Neutrophil (primary cell): ENCODE results near the gene SIAH3.

Experiments
- H3K27ac ChIP-seq: fragments of 200-600 bp; sonication (generic); 2 replicates; pipeline ENCODE4 v1.5.1; 2016; ENCODE audit warnings: mild to moderate bottlenecking, moderate library complexity
- H3K27me3 ChIP-seq: fragments of 200-600 bp; sonication (generic); 2 replicates; pipeline ENCODE4 v1.6.0; 2016; ENCODE audit warnings: mild to moderate bottlenecking
- H3K36me3 ChIP-seq: fragments of 200-600 bp; sonication (generic); 2 replicates; pipeline ENCODE4 v1.5.1; 2017
- H3K4me1 ChIP-seq, 2 experiments: fragments of 200-600 bp in 1 of 2; sonication (generic) in 1 of 2; 1 replicate in 1 of 2; 2 replicates in 1 of 2; pipeline versions ENCODE4 v1.5.1 to v1.6.1; 2013 to 2016; ENCODE audit warnings: low read depth in 1 of 2, low read length in 1 of 2, mild to moderate bottlenecking in 1 of 2, moderate library complexity in 1 of 2; ENCODE audit not compliant: control insufficient read depth in 1 of 2, insufficient read depth in 1 of 2
- H3K4me3 ChIP-seq, 2 experiments: fragments of 200-600 bp in 1 of 2; sonication (generic) in 1 of 2; 1 replicate in 1 of 2; 2 replicates in 1 of 2; pipeline ENCODE4 v1.5.1; 2013 to 2016; ENCODE audit warnings: low read depth in 1 of 2, low read length in 1 of 2, mild to moderate bottlenecking in 1 of 2, moderate library complexity in 1 of 2
- H3K9me3 ChIP-seq: fragments of 200-600 bp; sonication (generic); 2 replicates; pipeline ENCODE4 v1.5.1; 2016
- TF ChIP-seq, protein P1 (sequence below): fragments of 200-600 bp; sonication (generic); IDR thresholded peaks from 2 replicates; pipeline ENCODE4 v1.5.1; 2016; ENCODE audit warnings: antibody characterized with exemption

SIAH3 gene

GRCh38 chr13:45809801-45810394, 41.7 kb downstream of the SIAH3 start:
- H3K9me3 ChIP-seq = no peaks in the 10 kb centered on the region
- no peaks in the 10 kb centered on the region for H3K27me3 ChIP-seq
- H3K4me1 ChIP-seq = no peaks in the 10 kb centered on the region
- H3K36me3 ChIP-seq = no peaks in the 10 kb centered on the region
- TF ChIP-seq, protein P1, sequence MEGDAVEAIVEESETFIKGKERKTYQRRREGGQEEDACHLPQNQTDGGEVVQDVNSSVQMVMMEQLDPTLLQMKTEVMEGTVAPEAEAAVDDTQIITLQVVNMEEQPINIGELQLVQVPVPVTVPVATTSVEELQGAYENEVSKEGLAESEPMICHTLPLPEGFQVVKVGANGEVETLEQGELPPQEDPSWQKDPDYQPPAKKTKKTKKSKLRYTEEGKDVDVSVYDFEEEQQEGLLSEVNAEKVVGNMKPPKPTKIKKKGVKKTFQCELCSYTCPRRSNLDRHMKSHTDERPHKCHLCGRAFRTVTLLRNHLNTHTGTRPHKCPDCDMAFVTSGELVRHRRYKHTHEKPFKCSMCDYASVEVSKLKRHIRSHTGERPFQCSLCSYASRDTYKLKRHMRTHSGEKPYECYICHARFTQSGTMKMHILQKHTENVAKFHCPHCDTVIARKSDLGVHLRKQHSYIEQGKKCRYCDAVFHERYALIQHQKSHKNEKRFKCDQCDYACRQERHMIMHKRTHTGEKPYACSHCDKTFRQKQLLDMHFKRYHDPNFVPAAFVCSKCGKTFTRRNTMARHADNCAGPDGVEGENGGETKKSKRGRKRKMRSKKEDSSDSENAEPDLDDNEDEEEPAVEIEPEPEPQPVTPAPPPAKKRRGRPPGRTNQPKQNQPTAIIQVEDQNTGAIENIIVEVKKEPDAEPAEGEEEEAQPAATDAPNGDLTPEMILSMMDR = no peak
- no peak overlapping the region for H3K27ac ChIP-seq
- H3K4me3 ChIP-seq = no peak overlapping the region

DNA sequence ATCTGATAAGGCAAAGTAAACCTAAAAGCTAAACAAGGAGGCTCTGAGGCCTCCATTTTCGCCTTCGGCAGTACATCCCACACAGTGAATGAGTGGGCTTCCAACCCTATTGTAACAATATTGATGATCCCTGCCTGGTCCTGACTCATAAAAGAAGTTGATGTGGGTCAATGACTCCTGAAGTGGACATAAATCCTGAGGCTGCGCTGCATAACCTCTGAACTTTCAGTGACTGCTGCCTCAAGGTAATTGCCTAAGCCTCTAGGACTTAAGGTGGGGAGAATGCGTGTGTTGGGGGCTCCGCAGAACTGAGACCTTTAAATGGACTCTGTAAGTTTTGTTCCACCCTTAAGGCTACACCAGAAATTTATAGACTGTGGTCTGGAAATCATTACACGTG, 42.6 kb downstream of the SIAH3 start:
- Histone ChIP-seq H3K4me3 (no peak overlapping the region), H3K27me3 (no peaks in the 10 kb centered on the region), H3K4me1 (no peaks in the 10 kb centered on the region), H3K27ac (no peak overlapping the region), H3K9me3 (no peaks in the 10 kb centered on the region), H3K36me3 (no peaks in the 10 kb centered on the region)
- TF ChIP-seq, protein P1 = no peak

- TF ChIP-seq, protein P1 = peak; percentile 15
- Histone ChIP-seq H3K4me3 (no peak overlapping the region), H3K4me1 (no peaks in the 10 kb centered on the region), H3K27me3 (no peaks in the 10 kb centered on the region), H3K9me3 (no peaks in the 10 kb centered on the region), H3K36me3 (no peaks in the 10 kb centered on the region), H3K27ac (no peak overlapping the region)
These were observed 43.9 kb downstream of the SIAH3 start for GRCh38 chr13:45807520-45808099.

DNA sequence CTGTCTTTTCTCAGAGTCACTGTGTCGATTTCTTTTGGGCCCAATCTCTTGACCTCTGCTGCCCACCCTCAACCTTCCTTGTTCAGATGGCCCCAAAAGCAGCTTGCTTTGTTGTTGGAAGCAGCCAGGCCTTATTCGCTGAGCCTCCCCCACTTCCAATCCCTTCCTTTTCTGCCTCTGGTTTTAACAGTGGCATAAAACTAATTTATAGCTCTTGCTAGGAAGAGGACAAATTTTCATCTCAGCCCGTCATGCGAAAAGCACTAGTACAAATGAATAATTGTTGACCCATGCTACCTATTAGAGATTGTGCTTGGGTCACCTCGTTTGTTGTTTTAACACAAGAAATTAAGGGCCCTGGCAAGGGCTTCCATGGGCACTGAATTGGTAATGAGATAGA, 51.1 kb downstream of the SIAH3 start:
- no peaks in the 10 kb centered on the region for H3K4me1 ChIP-seq
- TF ChIP-seq, protein P1 = no peak
- no peak overlapping the region for H3K4me3 ChIP-seq
- H3K27me3 ChIP-seq = no peaks in the 10 kb centered on the region
- no peak overlapping the region for H3K27ac ChIP-seq
- H3K9me3 ChIP-seq = no peaks in the 10 kb centered on the region
- H3K36me3 ChIP-seq = no peaks in the 10 kb centered on the region

DNA sequence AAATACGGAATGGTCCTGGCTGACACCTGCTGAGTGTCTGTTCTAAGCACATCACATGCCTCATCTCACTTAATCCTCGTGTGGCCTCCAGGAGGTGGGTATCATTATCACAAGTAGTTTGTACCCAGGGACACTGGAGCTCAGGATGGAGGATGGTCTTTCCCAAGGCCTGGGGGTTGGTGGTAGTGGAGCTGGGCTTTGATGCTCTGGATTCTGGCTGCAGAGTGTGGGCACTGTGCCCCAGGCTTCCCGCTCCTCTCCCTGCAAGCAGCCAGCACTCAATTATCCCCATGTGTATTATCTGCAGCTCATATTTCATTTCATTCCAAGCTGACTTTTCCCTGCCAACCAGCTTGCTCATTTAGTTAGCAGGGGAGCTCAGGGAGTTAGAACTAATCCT, 52.1 kb downstream of the SIAH3 start:
- Histone ChIP-seq H3K36me3 (no peaks in the 10 kb centered on the region), H3K27ac (no peak overlapping the region), H3K27me3 (no peaks in the 10 kb centered on the region), H3K9me3 (no peaks in the 10 kb centered on the region), H3K4me3 (no peak overlapping the region), H3K4me1 (no peaks in the 10 kb centered on the region)
- TF ChIP-seq, protein P1 = no peak
